ENCODE results near the gene QSOX2. TPM values are rescaled to one million over a fixed set of nuclear protein-coding genes. Genes with fewer than 3 reads are reported as not detected.

QSOX2 gene
- total RNA-seq, 2 donors from 2014 or later = 8.8 to 22.7 TPM

GRCh38 chr9:136212345-136212950 lies 33.2 kb downstream of the QSOX2 start:
- ATAC-seq (no peak), DNase-seq (no peak)
- 95 to 96% methylated on average over 19 to 28 of the region's 28 CpGs for WGBS, 2 donors
- H3K27me3 ChIP-seq = no peaks in the 10 kb centered on the region
- peaks cover 0 to 6% (median 0%) of the 10 kb centered on the region in 3 donors for H3K9me3 ChIP-seq
- no peak overlapping the region for H3K4me3 ChIP-seq
- H3K27ac ChIP-seq = no peak overlapping the region
- no peaks in the 10 kb centered on the region for H3K4me1 ChIP-seq
- H3K36me3 ChIP-seq (replicated peaks in 1 of 2; ENCODE audit: insufficient read depth in 1 of 2, low read depth in 2 of 2) = peaks cover 0 to 8% of the 10 kb centered on the region in 2 donors
- intact Hi-C loops (cut with DNase I) = no loop called here
- TF ChIP-seq POLR2A (IDR thresholded peaks at IDR 0.05) (no peak), CTCF (IDR thresholded peaks at IDR 0.05) (no peak)

- 90 to 93% methylated on average over 22 to 35 of the region's 35 CpGs for WGBS, 2 donors
Measured at GRCh38 chr9:136211441-136212344, 33.9 kb downstream of the QSOX2 start.

GRCh38 chr9:136211006-136211405 lies 34.6 kb downstream of the QSOX2 start:
- intact Hi-C loops (cut with DNase I) = no loop called here
- DNase-seq = no peak

More at GRCh38 chr9:136211441-136212344, 33.9 kb downstream of the QSOX2 start:
- no peak overlapping the region for H3K27ac ChIP-seq
- peaks cover 0 to 8% of the 10 kb centered on the region in 2 donors for H3K36me3 ChIP-seq (replicated peaks in 1 of 2; ENCODE audit: insufficient read depth in 1 of 2, low read depth in 2 of 2)
- intact Hi-C loops (cut with DNase I) = no loop called here
- no peaks in the 10 kb centered on the region for H3K27me3 ChIP-seq
- no peak for ATAC-seq
- no peaks in the 10 kb centered on the region for H3K4me1 ChIP-seq
- TF ChIP-seq CTCF (IDR thresholded peaks at IDR 0.05) = no peak
- TF ChIP-seq POLR2A (IDR thresholded peaks at IDR 0.05) = no peak
- no peak overlapping the region for H3K4me3 ChIP-seq
- H3K9me3 ChIP-seq = peaks cover 0 to 6% (median 0%) of the 10 kb centered on the region in 3 donors
- no peak for DNase-seq

GRCh38 chr9:136210276-136210675 lies 35.3 kb downstream of the QSOX2 start:
- intact Hi-C loops (cut with DNase I) = no loop called here
- peaks cover 0 to 6% (median 0%) of the 10 kb centered on the region in 3 donors for H3K9me3 ChIP-seq
- ATAC-seq (no peak), DNase-seq (no peak)
- H3K4me1 ChIP-seq = no peaks in the 10 kb centered on the region
- WGBS, 2 donors = 90 to 97% methylated on average over 12 to 16 of the region's 16 CpGs
- H3K27me3 ChIP-seq = no peaks in the 10 kb centered on the region
- peaks cover 0 to 5% of the 10 kb centered on the region in 2 donors for H3K36me3 ChIP-seq (replicated peaks in 1 of 2; ENCODE audit: insufficient read depth in 1 of 2, low read depth in 2 of 2)
- no peak overlapping the region for H3K4me3 ChIP-seq
- H3K27ac ChIP-seq = no peak overlapping the region
- TF ChIP-seq POLR2A (IDR thresholded peaks at IDR 0.05) (no peak), CTCF (IDR thresholded peaks at IDR 0.05) (no peak)

More at GRCh38 chr9:136211006-136211405, 34.6 kb downstream of the QSOX2 start:
- 87 to 90% methylated on average over 14 to 15 of the region's 15 CpGs for WGBS, 2 donors
- ATAC-seq = no peak
- no peak overlapping the region for H3K4me3 ChIP-seq
- H3K36me3 ChIP-seq (replicated peaks in 1 of 2; ENCODE audit: insufficient read depth in 1 of 2, low read depth in 2 of 2) = peaks cover 0 to 5% of the 10 kb centered on the region in 2 donors
- no peak overlapping the region for H3K27ac ChIP-seq
- TF ChIP-seq POLR2A (IDR thresholded peaks at IDR 0.05) = no peak
- no peak for TF ChIP-seq CTCF (IDR thresholded peaks at IDR 0.05)
- H3K27me3 ChIP-seq = no peaks in the 10 kb centered on the region
- peaks cover 0 to 6% (median 0%) of the 10 kb centered on the region in 3 donors for H3K9me3 ChIP-seq
- H3K4me1 ChIP-seq = no peaks in the 10 kb centered on the region

Data from body of pancreas (tissue), 4 donors.